Measurements from ENCODE around the gene ADAMTS14.

The ADAMTS14 gene

DNA sequence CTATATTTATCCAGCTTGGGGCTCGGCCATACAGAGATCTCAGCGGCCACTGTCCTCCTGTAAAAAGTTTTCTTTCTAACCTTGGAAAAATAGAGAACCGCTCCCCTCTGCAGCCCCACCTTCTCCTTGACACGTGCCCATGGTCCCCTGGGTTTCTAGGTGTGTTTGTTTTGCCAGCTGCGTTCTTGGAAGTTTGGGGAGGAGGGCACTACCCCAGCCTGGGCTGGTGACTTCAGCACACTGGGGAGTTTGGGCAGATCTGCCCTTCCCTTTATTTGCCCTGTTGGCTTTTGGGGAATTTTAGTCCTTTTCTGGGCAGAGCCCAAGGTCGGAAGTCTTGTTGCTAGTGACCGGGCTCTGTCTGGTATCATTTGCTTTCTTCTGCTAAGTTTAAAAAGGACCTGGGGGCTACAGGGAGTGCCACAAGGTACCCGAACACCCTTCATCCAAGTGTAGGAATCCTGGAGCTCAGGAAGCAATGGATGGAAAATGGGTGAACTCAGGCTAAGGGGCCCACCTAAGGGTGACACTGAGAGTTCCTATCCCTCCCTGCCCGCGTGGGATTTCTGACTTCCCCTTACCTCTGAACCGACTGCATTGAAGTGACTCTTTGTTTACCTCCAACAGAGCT lies 1.7 kb downstream of the ADAMTS14 start:
- H3K4me3 ChIP-seq = no peak overlapping the region
- H3K27ac ChIP-seq = peak overlapping the region in 4 of 21 experiments; percentile 34 to 74 (median 42)

DNA sequence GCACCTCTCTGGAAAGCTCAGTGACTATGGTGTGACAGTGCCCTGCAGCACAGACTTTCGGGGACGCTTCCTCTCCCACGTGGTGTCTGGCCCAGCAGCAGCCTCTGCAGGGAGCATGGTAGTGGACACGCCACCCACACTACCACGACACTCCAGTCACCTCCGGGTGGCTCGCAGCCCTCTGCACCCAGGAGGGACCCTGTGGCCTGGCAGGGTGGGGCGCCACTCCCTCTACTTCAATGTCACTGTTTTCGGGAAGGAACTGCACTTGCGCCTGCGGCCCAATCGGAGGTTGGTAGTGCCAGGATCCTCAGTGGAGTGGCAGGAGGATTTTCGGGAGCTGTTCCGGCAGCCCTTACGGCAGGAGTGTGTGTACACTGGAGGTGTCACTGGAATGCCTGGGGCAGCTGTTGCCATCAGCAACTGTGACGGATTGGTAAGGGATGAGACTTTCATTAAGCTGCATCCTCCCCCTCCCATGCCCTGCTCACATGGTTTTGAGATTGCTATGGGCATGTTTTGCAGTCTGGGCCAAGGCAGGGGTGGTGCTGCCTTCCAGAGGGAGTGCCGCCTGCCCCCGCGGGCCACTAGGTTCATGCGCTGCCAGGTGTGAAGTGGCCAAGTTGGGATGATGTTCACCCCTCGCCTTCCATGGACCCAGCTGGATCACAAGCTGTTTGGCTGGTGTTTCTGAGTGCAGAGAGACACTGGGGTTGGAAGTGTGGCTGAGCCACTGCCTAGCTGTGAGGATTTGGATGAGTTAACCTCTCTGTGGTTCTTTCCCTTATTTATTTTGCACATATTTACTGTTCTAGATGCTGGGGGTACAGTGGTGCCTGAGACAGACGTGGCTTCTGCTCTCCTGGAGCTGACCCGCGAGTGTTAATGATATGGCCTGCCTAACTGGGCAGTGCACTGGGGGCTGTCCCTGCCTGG lies 2.5 kb downstream of the ADAMTS14 start:
- Histone ChIP-seq H3K4me3 (no peak overlapping the region), H3K27ac (peak overlapping the region in 2 of 21 experiments; percentile 35 to 74)

GRCh38 chr10:70675496-70676161 lies 3.3 kb downstream of the ADAMTS14 start:
- H3K4me3 ChIP-seq = no peak overlapping the region
- no peak overlapping the region for H3K27ac ChIP-seq

GRCh38 chr10:70676511-70676910 lies 4.2 kb downstream of the ADAMTS14 start:
- Histone ChIP-seq H3K27ac (no peak overlapping the region), H3K4me3 (no peak overlapping the region)

DNA sequence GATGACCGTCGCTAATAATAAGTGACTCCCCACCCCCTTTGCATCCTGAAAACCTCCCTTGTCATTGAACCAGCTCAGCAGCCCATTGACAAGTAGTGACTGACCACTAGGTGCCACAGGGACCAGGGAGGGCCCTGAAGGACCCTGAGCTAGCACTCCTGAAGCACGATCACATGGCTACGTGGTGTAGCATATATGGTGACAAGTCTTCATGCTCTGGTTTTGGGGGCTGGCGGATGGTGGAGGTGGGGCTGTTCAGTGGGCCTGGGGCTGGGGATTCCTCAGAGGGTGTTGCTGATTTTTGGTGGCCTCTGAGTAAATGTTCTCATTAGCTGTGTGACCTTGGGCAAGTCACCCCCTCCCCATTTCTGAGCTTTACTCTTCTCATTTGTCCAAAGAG lies 4.7 kb downstream of the ADAMTS14 start:
- Histone ChIP-seq H3K27ac (no peak overlapping the region), H3K4me3 (no peak overlapping the region)

- no peak overlapping the region for H3K27ac ChIP-seq
- no peak overlapping the region for H3K4me3 ChIP-seq
Observed at GRCh38 chr10:70677620-70678249, 5.4 kb downstream of the ADAMTS14 start.

DNA sequence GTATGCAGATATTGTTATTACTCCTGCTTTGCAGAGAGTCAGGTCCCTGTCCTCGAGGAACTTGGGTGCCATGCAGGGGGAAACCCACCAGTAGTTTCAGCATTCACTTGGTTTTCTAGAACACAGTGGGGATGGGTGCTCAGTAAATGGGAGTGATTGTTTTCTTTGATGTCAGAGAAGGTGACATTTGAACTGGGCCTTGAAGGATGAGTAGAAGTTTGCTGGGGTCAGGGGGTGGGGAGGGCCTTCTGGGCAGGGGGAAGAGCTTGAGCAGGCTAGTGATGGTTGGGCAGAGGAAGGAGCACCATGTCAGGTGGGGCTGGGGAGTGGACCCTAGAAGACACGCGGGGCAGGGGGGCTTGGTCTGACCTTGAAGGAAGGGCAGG lies 5.9 kb downstream of the ADAMTS14 start:
- Histone ChIP-seq H3K27ac (no peak overlapping the region), H3K4me3 (no peak overlapping the region)

DNA sequence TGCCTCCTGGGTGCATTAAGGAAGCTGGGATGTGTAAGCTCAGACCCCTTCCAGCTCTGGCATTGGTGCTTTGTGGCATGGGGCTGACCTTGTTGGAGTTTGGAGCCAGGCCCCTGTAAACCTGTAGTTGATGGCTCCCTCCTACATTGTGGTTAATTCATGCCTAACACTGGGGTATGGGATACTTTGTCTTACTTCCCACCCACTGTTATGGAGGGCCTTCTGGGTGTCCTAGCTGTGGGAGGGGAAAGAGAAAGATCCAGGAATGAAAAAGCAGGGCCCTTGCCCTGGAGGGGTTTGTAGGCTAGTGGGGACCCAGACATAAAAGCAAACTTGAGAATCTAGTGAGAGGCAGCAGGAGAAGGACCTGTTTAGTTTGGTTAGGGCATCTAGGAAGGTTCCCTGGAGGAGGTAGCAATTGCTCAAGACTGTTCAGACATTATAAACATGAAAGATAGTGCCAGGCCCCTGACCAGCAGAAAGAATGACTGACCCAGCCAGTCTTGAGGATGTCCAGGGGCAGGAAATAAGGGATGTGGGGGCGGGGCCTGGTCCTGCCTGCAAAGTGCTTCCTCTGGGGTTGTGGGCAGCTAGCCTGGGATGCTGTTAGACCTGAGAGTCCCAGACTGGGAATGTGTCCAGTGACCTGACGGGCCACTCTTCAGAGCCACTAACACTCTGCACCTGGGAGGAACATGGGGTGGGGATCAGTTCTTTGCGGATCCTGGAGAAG lies 6.6 kb downstream of the ADAMTS14 start:
- Histone ChIP-seq H3K4me3 (no peak overlapping the region), H3K27ac (peak overlapping the region in 2 of 21 experiments; percentile 16 to 41)

GRCh38 chr10:70679498-70679897 lies 7.2 kb downstream of the ADAMTS14 start:
- peak overlapping the region in 1 of 21 experiments; percentile 41 for H3K27ac ChIP-seq
- no peak overlapping the region for H3K4me3 ChIP-seq

- Histone ChIP-seq H3K27ac (peak overlapping the region in 1 of 21 experiments; percentile 3), H3K4me3 (no peak overlapping the region)
Observed at GRCh38 chr10:70680899-70681730, 8.8 kb downstream of the ADAMTS14 start.

- H3K4me3 ChIP-seq = no peak overlapping the region
- no peak overlapping the region for H3K27ac ChIP-seq
Observed at GRCh38 chr10:70681731-70682005, 9.4 kb downstream of the ADAMTS14 start.

DNA sequence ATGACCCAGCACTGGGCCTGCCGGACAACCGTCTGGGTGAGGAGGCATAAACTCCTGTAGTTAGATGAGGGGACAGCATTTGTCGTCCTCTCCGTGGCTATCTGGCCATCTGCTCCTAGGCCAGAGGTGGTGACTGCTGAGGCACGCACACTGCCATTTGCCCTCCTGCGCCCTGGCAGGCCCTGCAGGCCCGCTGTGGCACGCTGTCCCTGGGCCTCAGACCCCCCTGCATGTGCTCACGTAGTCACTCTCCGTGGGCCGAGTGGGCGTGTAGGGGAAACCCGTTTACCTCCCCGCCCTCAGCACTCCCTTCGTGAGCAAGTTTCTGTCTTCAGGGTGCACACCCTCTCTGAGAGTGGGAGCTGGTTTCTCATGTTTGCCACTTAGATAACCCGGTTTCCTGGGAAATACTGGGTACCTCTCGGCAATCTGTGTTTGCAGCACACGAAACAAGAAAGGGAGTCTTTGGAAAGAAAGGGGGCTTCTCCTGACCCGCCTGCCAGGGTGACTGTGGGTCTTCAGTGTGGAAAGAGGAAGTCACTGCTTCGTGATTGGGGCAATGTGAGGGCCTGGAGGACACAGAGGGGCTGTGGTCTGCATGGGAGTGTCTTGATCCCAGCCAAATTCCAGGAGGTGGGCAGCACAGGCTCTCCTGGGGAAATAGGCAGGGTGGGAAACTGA lies 10.8 kb downstream of the ADAMTS14 start:
- Histone ChIP-seq H3K27ac (peak overlapping the region in 1 of 21 experiments; percentile 69), H3K4me3 (no peak overlapping the region)

DNA sequence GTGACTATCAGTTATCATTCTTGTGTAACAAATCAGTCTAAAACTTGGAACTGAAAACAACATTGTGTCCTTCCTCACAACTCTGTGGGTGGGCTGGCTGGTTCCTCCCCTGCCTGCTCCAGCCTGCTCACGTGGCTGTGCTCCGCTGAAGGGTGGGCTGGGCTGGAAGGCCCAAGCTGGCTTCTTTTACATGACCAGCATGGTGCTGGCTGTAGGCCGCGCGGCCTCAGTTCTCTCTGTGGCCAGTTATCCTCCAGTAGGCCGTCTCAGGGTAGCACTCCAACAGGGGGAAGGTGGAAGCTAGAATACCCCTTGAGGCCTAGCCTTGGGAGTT lies 11.3 kb downstream of the ADAMTS14 start:
- H3K27ac ChIP-seq = peak overlapping the region in 1 of 21 experiments; percentile 69

DNA sequence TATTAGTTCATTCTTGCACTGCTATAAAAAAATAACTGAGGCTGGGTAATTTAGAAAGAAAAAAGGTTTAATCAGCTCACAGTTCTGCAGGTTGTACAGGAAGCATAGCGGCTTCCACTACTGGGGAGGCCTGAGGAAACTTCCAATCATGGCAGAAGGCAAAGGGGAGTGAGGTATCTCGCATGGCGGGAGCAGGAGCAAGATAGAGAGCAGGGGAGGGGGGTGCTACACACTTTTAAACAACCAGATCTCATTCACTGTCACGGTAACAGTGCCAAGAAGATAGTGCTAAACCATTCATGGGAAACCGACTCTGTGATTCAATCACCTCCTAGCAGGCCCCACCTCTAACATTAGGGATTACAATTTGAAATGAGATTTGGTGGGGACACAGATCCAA lies 11.6 kb downstream of the ADAMTS14 start:
- Histone ChIP-seq H3K27ac (peak overlapping the region in 1 of 21 experiments; percentile 69), H3K4me3 (no peak overlapping the region)

More for the DNA sequence above, 11.3 kb downstream of the ADAMTS14 start:
- no peak overlapping the region for H3K4me3 ChIP-seq

- peak overlapping the region in 2 of 21 experiments; percentile 7 to 69 for H3K27ac ChIP-seq
- H3K4me3 ChIP-seq = no peak overlapping the region
Observed at GRCh38 chr10:70684374-70684773, 12.1 kb downstream of the ADAMTS14 start.

DNA sequence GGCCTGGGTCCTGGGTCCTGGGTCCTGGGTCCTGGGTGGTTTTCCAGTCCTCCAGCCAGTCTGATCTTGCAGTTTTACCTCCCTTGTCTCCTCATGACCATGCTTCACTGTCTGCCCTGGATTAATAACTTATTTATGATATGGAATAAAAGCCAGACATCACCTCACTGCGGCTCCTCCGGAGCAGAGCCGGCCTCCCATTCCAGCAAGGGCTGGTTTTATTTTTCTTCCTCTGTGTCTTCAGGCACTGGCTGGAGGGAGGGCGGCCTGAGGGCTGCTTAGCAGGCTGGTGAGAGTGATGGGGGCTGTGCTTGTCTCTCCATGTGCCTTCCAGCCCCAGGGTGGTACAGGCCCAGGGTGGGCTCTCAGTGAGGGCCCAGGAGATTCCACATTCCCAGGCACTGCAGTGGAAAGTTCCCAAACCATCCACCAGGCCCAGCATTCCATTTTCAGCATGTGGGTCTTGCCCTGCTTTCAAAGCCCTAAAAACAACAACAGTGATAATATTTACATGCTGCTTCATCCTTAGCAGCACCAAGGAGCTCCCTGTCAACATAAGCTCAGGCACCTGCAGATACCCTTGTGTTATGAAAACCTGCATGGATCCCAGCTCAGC lies 12.6 kb downstream of the ADAMTS14 start:
- H3K27ac ChIP-seq = peak overlapping the region in 2 of 21 experiments; percentile 7 to 69
- H3K4me3 ChIP-seq = no peak overlapping the region

DNA sequence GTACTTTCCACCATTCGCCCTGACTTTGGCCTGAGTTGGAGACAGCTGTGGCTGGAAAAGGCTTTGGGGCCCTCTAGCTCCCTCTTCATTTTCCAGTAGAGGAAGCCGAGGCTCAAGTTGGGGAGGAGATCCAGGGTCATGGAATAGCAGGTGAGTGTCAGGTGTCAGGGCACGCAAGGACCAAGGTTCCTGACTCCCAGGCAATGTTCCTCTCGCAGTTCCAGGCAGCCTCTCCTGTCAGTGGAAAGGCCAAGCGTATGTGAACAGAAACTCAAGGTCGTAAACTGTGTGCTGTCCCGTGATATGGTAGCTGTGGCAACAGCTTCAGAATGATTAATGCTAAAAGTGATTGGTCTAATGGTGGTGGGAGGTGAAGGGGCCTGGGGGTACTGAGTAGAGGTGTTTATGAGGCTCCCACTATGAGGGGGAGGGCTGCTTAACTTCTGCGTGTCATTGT lies 13.2 kb downstream of the ADAMTS14 start:
- H3K27ac ChIP-seq = peak overlapping the region in 2 of 21 experiments; percentile 7 to 69

GRCh38 chr10:70688828-70689227 lies 16.5 kb downstream of the ADAMTS14 start:
- Histone ChIP-seq H3K27ac (no peak overlapping the region), H3K4me3 (no peak overlapping the region)

More for the DNA sequence above, 13.2 kb downstream of the ADAMTS14 start:
- H3K4me3 ChIP-seq = no peak overlapping the region

Measured in skin epidermis (tissue), 12 donors.